ENCODE data around the gene VAV3.

Gene VAV3

DNA sequence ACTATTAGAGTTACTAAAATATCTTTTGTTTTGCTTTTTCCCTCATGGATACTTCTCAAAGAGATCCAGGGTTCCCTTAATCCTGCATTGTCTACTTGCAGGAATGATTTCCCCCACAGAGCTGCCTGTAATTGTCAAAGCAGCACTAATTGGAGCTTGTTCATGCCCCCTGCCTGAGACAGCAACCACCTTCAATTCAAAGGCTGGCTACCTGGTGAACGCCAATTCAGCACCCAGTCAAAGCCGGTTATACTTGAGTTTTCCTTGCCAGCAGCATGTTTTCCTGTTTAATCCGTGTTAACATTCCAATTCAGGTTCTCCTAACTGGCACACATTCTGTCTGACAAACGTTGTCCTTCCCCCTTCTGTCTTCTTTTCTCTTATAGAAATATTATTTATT, 441.2 kb downstream of the VAV3 start:
- no peak for DNase-seq

GRCh38 chr1:107523061-107523460, 441.9 kb downstream of the VAV3 start:
- no peak for DNase-seq

Data from inflammatory macrophage treated with lipopolysaccharide for 4 hours (primary cell).